Mucosa of gallbladder (tissue), 1 donor: Measurements from ENCODE around the gene ARSA. TPM values are rescaled to one million over a fixed set of nuclear protein-coding genes. Genes with fewer than 3 reads are reported as not detected.

Experiments used
- DNase-seq: peaks from one replicate; pipeline ENCODE4 v3.0.0-alpha.2; 2020; ENCODE audit warnings: low spot score
- total RNA-seq: library from RNA; stranded (reverse); gene quantifications from one replicate; pipeline ENCODE4 v1.2.1, GENCODE V29; 2021
- donor health status: DM: no; HTN: no; CAD: no.

Gene ARSA
- total RNA-seq, 1 donor from 2014 or later, result 113 TPM

DNA sequence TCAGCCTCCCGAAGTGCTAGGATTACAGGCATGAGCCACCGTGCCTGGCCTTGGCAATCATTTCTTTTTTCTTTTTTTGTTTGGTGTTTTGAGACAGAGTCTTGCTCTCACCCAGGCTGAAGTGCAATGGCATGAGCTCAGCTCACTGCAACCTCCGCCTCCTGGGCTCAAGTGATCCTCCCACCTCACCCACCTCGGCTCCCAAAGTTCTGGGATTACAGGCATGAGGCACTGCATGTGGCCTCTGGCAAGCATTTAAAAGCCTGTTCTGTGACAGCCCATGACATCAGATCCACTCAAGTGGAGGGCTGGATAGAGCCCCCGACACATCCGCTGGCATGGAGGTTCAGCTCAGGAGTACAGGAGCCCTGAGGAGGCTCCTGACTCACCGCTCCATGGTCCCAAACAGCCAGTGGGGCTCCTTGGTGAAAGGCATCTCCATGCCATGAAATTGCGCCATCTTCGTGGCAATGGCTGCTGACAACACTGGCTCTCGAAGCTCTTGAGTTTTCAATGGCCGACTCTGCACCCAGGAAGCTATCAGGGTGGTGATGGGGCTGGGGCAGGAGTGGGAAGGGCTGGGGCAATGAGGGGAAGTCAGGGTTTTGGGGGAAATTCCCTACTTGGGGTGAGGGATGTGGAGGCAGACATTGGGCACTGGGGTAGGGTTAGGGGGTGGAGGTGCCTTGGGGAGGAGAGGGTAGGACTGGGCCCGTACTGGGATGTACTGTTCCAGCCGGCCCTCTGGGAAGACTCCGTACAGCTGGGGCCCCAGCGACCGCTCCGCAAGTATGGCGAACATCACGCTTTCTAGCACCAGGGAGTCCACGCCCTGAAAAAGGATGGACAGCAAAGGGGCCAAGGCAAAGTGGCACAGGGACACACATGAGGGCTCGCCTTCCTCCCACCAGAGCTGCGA, 46.7 kb downstream of the ARSA start:
- DNase-seq, result no peak

DNA sequence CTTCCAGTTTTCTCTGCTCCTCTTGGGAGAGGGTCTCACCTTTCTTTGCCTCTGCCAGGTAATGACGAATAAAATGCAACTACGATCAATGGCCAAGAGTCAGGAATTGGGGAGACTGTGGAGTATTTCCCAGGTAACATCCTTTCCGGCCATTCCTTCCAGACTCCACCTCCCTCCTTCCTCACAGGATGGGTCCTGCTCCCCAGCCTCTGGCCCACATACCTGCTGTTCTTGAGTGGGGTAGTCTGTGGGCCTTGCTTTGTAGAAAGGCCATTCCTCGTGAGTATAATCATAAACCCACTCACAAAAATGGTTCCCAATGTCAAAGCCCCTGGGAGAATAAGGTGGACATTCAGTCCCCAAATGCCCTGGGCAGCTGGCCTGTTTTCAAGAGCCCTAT, 48.2 kb downstream of the ARSA start:
- no peak for DNase-seq

DNA sequence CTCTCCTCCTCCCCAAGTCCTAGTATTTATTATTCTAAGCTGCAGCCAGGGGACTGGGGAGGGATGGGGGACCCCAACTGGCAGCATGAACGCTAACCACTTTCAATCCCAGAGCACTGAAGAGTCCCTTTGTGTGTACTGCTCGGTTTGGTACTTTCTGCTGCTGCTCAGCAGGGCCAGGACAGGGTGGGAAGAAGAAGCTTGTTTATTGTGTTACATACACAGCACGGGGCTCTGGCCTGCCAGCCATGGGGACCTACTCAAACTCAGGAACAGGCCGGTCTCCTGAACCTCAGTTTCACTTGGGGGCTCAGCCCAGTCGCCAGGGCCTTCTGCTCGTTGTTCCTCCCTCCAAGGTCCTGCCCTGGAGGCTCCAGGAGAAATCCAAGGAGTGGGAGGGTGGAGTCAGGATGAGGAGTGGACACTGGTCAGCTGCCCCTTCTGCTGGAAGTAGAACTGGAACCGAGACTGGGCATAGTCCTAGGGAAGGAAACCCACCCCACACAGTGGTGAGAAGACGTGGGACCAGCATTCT, 49.1 kb downstream of the ARSA start:
- DNase-seq, result no peak

DNA sequence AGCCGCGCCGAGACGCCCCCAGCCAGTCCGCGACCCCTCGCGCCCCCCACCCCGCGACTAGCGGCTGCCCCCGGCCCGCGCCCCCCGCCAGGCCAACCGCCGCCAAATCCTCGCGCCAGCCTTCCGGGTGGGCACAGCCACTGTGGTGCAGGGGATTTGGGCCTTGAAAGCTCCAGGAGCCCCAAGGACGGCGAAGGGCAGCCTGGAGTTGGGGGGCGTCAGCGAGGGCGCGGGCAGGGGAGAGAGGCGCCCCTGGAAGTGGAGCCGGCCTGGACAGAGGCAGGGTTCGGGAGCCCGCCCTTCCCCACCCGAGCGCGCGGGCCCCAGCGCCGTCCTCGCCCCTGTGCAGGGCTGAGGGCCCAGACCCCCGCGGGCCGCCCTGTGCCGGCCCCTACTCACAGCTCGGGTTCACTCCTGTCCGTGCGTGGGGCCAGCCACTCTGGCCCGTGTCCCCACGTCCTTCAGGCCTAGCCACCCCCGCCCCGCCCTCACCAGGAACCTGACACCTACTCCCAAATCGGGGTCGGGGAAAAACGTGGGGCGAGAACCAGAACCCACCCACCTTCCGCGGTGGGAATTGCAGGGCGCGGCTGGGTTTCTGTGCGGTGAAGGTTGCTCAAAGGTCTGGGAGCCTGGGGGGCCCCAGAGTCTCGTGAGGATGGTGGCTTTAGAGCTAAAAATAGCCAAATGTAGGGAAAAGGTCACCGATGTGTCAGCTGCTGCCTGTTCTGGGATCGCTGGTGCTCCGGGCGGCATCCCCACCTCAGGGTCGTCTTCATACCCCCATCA, 49.8 kb downstream of the ARSA start, which contains the start of gene CPT1B:
CPT1B (minus strand) TSS at position 441 of the 789 bp plus-strand sequence. CDS start 512 bp downstream, outside the sequence.
- no peak for DNase-seq

DNA sequence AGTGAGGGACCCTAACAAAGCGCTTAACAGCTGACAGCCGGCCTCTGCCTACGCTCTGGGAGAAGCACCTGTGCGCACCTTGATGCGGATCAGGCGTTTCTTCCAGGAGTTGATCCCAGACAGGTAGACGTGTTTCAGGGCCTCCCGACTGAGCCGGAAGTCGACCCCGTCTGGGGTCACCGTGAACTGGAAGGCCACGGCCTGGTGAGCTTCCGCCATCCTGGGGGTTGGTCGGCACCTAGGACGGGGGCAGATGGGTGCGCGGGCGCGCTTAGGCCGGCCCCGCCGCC, 50.3 kb downstream of the ARSA start:
- no peak for DNase-seq

DNA sequence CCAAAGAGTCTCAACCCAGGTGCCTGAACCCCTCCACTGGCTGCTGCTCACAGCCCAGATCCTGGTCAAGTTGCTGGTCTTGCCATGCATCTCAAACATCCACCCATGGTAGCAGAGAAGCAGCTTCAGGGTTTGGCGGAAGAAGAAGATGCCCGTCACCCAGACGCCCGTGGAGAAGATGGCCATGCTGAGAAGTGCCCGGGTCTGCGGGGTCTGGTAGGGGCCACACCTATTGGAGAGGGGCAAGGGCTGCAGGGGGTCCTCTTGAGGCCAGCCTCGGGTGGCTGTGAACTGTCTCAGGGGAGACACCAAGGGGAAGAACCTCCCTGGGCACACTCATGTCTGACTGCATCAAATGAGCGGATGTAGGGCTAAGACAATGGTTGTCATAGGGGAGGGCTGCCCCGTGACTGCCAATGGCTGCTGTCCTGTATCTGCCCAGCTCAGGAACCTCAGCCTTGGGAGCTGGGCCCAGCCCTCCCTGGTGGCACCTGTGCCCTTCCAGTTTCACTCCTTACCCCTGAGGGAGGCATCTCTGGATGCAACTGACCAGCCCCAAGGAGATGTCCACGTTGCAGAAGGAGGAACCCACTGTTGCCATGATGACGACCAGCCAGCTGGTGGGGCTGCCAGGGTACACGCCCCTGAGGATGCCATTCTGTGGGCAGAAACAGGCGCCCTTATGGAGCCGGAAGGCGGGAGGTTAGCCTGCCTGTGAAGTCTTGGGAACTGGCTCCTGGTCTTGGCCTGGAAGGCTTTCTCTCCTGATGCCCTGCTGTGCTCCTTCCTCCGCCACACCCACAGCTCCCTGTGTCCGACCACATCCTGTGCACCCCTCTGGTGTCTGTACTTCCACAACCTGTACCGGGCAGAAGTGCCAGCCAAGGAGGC, 50.9 kb downstream of the ARSA start:
- DNase-seq, result no peak

DNA sequence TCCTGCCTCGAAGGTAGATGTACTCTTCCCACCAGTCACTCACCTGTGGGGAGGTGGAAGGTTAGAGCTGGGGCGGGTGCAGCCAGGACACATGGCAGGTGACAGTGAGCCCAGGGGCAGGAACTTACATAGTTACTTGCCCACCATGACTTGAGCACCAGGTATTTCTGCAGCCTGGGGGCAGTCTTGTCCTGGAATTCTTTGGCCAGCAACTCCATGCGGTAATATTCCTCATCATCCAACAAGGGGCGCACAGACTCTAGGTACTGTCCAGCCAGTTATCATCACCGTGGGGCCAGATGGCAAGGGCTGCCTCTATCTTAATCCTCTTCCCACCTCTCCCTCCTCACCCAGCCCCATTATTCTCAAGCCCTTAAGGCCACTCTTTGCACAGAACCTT, 51.9 kb downstream of the ARSA start:
- no peak for DNase-seq

DNA sequence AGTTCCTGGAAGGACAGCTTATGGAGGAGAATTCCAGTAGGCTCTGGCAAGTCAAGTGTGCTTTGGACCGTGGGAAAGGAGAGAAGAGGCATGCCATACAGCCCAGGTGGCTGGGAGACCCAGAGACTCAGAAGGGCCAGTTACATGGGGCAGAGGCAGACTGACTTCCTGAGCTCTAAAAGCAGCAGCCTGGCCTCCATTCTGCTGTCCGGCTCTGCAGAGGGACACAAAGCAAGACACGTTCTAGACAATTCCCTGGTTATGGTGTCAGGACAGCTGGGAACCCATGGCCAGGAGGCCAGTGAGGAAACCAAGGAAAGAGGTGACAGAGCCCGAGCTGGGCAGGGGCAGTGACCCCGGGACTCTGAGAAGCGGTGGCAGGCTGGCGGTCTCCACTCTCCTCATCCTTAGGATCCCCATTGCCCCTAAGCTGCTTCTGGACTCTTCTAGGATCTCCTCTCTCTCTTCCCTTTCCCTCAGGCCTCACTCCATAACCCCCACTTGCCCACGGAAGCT, 52.5 kb downstream of the ARSA start:
- DNase-seq, result no peak

Other genes with a start within 250 kb of the ARSA start
- gene SBF1, start 153.1 kb downstream of the ARSA start, total RNA-seq, result 95.8 TPM
- 5.1 TPM for gene ADM2, start 146.6 kb downstream of the ARSA start, total RNA-seq
- gene MIOX, start 141.3 kb downstream of the ARSA start, total RNA-seq, result 1.6 TPM
- gene LMF2, start 120.5 kb downstream of the ARSA start, total RNA-seq, result 89.1 TPM
- 35.2 TPM for gene NCAPH2, start 119.9 kb downstream of the ARSA start, total RNA-seq
- 1.3 TPM for gene SCO2, start 102.6 kb downstream of the ARSA start, total RNA-seq
- 34.8 TPM for gene TYMP, start 98.1 kb downstream of the ARSA start, total RNA-seq
- gene KLHDC7B, start 82.3 kb downstream of the ARSA start, total RNA-seq, result 0.17 TPM
- gene SYCE3, start 65.2 kb downstream of the ARSA start, total RNA-seq, result not detected
- 32.4 TPM for gene CPT1B, start 49.7 kb downstream of the ARSA start, total RNA-seq
- gene CHKB, start 45.3 kb downstream of the ARSA start, total RNA-seq, result 106 TPM
- gene MAPK8IP2, start 27.4 kb downstream of the ARSA start, total RNA-seq, result 0.89 TPM
- gene SHANK3, start 44.7 kb upstream of the ARSA start, total RNA-seq, result 21.8 TPM
- 0.92 TPM for gene ACR, start 110.1 kb upstream of the ARSA start, total RNA-seq
- gene RABL2B, start 155.5 kb upstream of the ARSA start, total RNA-seq, result 38.3 TPM